ENCODE measurements around the gene KCNC2.

KCNC2 gene

DNA sequence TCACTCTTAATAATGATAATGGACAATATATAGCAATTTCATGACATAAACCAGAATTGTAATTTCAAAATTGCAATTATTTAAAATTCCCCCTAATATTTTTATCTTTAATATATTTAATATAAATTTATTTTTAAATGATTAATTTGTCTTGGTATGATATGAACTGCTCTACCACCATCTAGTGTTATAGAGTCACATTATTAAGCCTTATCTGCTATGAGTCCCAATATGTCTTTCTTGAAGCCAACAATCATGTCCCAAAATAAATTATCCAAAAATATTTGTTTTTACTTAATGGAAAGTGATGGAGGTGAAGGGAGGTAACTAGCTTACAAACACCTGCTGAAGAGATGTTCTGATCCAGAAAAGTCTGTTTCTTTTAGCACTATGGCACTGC lies 151.4 kb downstream of the KCNC2 start:
- DNase-seq (ENCODE audit: low read depth, low spot score), result no peak

DNA sequence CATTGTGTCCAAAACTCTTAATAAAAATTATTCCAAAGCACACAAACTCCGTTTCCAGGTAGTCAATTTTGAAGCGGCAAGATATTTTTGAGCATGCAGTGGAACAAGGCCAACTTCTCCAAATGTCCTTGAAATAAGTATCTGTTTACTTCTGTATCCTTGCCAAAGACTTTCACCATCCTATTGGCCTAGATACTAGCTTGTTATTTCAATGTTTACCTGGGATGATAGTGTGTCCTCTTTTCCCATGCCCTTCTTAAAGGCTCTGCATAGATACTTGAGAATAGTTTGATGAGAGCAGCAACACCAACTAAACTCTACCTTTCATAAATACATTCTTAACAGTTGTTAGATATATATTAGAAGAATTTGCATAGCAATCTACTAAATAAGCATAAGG lies 160.9 kb downstream of the KCNC2 start:
- no peak for DNase-seq (ENCODE audit: low read depth, low spot score)

DNA sequence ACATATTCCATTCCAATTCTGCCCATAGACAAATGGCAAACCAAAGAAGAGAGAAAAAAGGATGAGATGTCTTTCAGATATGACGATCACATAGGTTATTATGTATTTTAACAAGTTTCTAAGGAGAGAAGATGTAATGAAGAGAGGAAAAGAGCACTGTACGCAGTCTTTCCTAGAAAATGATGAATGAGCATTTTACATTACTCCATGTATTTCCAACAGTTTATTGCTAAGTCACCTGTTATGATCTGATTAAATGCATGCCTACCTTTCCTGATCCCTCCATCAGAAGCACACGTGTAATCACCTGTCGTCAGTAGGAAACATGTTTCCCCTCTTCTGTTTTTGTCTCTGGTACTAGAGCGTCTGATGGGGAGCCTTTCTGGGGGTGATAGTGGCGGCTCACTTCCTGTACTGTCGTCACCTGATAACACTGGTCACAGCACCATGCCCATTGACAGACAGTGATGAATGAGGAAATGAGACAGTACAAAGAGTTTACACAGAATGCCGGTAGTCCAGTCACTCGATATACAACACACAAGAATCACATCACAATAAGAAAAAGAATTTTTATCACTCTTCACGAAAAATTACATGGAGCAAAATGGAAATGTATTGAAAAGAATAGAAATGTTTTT lies 161.6 kb downstream of the KCNC2 start:
- no peak for DNase-seq (ENCODE audit: low read depth, low spot score)

DNA sequence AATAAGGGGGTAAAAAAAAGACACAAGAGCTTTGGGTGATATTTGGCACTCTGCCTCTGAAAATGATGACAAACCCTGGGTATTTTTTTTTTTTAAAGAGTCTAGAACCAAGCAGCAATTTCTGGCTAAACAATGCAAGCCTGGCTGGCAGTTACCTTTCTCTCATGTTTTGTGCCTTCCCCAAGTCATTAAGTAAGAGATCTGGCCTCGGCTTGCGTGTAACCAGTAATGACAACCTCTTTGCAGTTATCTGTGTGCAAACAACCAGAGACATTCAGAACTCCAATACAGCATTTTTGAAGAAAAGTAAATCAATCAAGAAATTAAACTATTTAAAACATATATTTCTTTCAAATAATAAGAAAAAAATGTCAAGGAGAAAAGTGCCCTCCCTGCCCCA lies 167.5 kb downstream of the KCNC2 start:
- DNase-seq (ENCODE audit: low read depth, low spot score), result no peak

DNA sequence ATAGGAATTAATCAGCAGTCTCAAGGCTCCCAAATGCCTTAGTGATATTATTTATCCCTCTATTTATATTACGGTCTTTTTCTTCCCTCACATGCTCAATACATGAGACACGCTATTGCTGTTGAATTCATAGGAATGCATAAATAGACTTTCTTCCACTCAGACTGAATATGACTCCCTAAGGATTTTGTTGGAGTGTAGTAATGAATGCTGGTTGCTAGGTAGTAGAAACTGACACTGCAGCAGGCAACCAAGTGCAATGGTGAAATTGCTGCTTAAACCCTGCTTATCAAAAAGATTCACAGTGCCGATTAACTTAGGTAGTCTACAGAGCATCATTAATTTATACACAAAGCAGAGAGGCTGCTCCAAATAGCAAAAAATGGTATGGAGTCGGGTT lies 168.2 kb downstream of the KCNC2 start:
- no peak for DNase-seq (ENCODE audit: low read depth, low spot score)

DNA sequence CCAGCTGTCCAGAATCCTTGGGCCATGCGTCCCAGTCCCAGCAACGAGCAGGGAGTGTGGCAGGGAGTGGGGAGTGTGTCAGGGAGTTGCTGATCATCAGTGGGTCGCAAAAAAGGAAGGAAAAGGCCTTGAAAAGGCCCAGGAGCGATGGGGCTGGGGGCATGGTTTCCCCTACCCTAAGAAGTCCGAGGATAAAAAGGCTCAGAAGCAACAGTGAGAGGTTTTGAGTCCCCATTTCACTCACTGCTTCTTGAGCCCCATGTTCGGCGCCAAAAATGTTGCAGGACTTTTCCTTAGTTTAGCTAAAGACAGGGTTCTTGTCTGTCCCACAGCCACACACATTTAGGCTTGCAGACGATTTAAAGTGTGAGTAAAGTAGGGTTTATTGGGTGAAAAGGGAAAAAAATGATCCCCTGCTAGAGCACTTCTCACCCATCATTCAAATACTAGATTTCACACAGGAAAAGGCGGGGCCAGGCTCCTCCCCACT lies 189.5 kb downstream of the KCNC2 start:
- DNase-seq (ENCODE audit: low read depth, low spot score), result no peak

DNA sequence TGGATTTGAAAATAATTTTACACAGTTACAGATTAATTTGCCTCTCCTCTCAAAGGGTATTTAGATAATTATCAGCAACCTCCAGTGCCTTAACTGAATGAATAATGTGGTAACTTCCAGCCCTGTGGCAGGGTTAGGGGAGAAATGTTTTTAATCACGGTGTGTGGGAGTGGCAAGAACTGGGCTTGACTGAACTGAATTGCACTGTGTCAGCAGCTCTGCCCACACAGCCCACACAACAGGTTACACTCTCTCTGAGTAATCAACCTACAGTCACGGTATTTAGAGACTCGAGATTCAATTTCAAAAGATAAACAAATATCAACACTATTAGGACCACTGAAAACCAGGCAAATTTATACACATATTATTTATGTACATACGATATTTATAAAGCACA lies 198.5 kb downstream of the KCNC2 start:
- DNase-seq (ENCODE audit: low read depth, low spot score), result no peak

DNA sequence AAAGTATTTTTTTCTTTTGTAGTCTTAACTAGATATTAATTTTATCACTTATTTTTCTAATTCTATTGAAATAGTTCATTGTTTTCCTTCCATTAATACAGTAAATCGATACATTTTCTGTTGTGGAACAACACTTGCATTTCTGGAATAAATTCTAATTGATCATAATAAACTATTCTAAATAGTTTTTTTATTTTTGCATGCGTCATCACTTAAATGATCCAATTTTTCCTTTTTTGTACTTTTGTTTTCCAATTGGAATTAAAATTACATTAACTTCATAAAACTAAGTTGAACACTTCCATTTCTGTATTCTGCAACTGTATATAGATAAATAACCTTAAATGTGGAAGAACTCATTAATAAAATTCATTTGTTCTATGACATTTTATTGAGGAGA lies 202.5 kb downstream of the KCNC2 start:
- DNase-seq (ENCODE audit: low read depth, low spot score), result no peak

DNA sequence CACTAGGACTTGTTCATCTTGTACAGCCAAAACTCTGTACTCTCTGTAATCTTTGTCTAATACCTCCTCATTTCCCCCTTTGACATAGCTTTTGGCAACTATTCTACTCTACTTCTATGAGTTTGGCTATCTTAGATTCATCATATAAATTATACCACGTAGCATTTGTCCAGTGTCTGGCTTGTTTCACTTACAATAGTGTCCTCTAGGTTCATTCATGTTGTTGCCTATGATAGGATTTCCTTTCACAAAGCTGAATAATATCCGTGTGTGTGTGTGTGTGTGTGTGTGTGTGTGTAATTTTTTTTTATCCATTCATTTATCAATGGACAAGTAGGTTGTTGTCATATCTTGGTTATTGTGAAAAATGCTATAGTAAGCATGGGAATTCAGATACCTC lies 209.5 kb downstream of the KCNC2 start:
- no peak for DNase-seq (ENCODE audit: low read depth, low spot score)

DNA sequence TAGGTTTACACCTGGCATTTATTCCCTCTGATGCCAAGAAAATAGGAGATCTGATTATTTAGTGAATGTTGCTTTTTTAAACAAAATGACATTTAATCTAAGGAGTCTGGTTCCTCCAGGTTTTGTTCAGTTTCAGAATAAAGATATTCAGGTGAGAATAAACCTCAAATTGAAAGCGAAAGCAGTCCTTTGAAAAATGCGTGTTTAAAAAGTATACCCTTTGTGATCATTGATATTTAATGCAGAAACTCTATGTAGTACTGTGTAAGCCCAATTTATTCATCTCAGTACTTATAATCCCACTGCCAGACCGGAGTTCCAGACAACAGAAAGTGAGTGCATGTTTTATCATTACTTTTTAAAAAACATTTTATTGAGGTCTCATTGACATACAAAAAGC lies 210.2 kb downstream of the KCNC2 start:
- no peak for DNase-seq (ENCODE audit: low read depth, low spot score)
